Measurements from ENCODE around the gene JAG2.

The JAG2 gene

GRCh38 chr14:105181549-105182295 lies 13.1 kb upstream of the JAG2 start:
- DNase-seq, result no peak

GRCh38 chr14:105180592-105181548 lies 12.3 kb upstream of the JAG2 start, which contains the start of gene NUDT14:
NUDT14 (minus strand) TSS chr14:105181312; CDS start chr14:105181209, 103 bp downstream.
- no peak for DNase-seq

GRCh38 chr14:105179191-105179590 lies 10.6 kb upstream of the JAG2 start:
- no peak for DNase-seq

- DNase-seq, result no peak
Observed at GRCh38 chr14:105178868-105179140, 10.2 kb upstream of the JAG2 start.

GRCh38 chr14:105178069-105178867 lies 9.7 kb upstream of the JAG2 start:
- DNase-seq, result no peak

- no peak for DNase-seq
Observed at GRCh38 chr14:105177082-105177481, 8.5 kb upstream of the JAG2 start.

GRCh38 chr14:105176513-105176912 lies 7.9 kb upstream of the JAG2 start:
- DNase-seq, result no peak

GRCh38 chr14:105173901-105174894 lies 5.6 kb upstream of the JAG2 start:
- no peak for DNase-seq

GRCh38 chr14:105173145-105173544 lies 4.6 kb upstream of the JAG2 start:
- no peak for DNase-seq

- no peak for DNase-seq
Observed at GRCh38 chr14:105172476-105172875, 3.9 kb upstream of the JAG2 start.

- DNase-seq, result no peak
Observed at GRCh38 chr14:105171004-105171673, 2.6 kb upstream of the JAG2 start.

GRCh38 chr14:105169776-105170655 lies 1.4 kb upstream of the JAG2 start:
- no peak for DNase-seq

GRCh38 chr14:105168979-105169507 lies 467 bp upstream of the JAG2 start:
- DNase-seq, result no peak

GRCh38 chr14:105168093-105168420 lies 519 bp downstream of the JAG2 start:
- DNase-seq, result no peak

- no peak for DNase-seq
Observed at GRCh38 chr14:105167303-105168092, 1.1 kb downstream of the JAG2 start.

GRCh38 chr14:105166571-105167302 lies 1.8 kb downstream of the JAG2 start:
- DNase-seq, result no peak

- no peak for DNase-seq
Observed at GRCh38 chr14:105165761-105166485, 2.7 kb downstream of the JAG2 start.

- no peak for DNase-seq
Observed at GRCh38 chr14:105165134-105165704, 3.4 kb downstream of the JAG2 start.
